Activated B cell treated with CpG ODN at 0.5 μM for 24 hours (primary cell): ENCODE data around the gene IFIT1B. TPM values are rescaled to one million over a fixed set of nuclear protein-coding genes. Genes with fewer than 3 reads are reported as not detected.
"Not testable (repeated sequence)": the region's sequence is repeated elsewhere in the genome, so short reads cannot be mapped to it uniquely, and the experiment has no call there.

Source experiments
- ATAC-seq: fragments of 200-7000 bp; cut with Tn5 transposase; one replicate; pipeline ENCODE4 v1.10.0; 2021; ENCODE audit warnings: low read depth, mild to moderate bottlenecking, moderate library complexity
- CTCF ChIA-PET: fragments of 350-600 bp; sonication (Branson Sonifier 250); formaldehyde crosslinking; loops from one replicate; lab custom pipeline; 2021; ENCODE audit warnings: antibody characterized with exemption; lab: Charles Lee
- POLR2A ChIA-PET: fragments of 350-600 bp; sonication (Branson Sonifier 250); formaldehyde crosslinking; loops from one replicate; lab custom pipeline; 2021; ENCODE audit warnings: antibody characterized with exemption; lab: Charles Lee
- DNase-seq: peaks from one replicate; pipeline ENCODE4 v3.0.0; 2022
- H3K27ac Mint-ChIP-seq: one replicate; pipeline ENCODE4 v1.8.0; 2020; ENCODE audit warnings: mixed read lengths
- H3K27me3 Mint-ChIP-seq: one replicate; pipeline ENCODE4 v1.8.0; 2021; ENCODE audit warnings: mixed read lengths
- H3K36me3 Mint-ChIP-seq: one replicate; pipeline ENCODE4 v1.8.0; 2021; ENCODE audit warnings: low read depth, mixed read lengths
- H3K4me1 Mint-ChIP-seq: one replicate; pipeline ENCODE4 v1.8.0; 2021; ENCODE audit warnings: mixed read lengths
- H3K4me3 Mint-ChIP-seq: one replicate; pipeline ENCODE4 v1.8.0; 2020; ENCODE audit warnings: mild to moderate bottlenecking, mixed read lengths
- H3K9me3 Mint-ChIP-seq: one replicate; pipeline ENCODE4 v1.8.0; 2020; ENCODE audit warnings: mixed read lengths
- intact Hi-C: fragments of 100-400 bp; cut with micrococcal nuclease; formaldehyde crosslinking; loops from one replicate; pipeline ENCODE4 v1.15.1; 2024
- total RNA-seq: library from RNA; stranded (reverse); gene quantifications from 2 replicates; pipeline ENCODE4 v1.2.3, GENCODE V29; 2022
- TF ChIP-seq, protein P1 (sequence below): fragments of 200-600 bp; IDR thresholded peaks from one replicate; pipeline ENCODE4 v1.8.0; 2022; ENCODE audit warnings: antibody characterized with exemption, mild to moderate bottlenecking

The IFIT1B gene, protein sequence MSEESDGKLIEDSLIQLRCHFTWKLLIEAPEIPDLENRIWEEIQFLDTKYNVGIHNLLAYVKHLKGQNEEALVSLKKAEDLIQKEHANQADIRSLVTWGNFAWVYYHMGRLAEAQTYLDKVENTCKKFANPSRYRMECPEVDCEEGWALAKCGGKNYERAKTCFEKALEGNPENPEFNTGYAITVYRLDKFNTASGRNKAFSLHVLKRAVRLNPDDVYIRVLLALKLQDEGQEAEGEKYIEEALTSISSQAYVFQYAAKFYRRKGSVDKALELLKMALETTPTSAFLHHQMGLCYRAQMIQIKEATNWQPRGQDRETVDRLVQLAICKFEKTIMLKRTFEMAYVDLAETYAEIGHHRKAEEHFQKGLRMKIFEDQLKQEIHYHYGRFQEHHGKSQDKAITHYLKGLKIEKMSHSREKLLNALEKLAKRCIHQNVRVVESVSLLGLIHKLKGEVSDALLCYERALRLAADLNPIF
- not detected in 2 replicates for total RNA-seq

DNA sequence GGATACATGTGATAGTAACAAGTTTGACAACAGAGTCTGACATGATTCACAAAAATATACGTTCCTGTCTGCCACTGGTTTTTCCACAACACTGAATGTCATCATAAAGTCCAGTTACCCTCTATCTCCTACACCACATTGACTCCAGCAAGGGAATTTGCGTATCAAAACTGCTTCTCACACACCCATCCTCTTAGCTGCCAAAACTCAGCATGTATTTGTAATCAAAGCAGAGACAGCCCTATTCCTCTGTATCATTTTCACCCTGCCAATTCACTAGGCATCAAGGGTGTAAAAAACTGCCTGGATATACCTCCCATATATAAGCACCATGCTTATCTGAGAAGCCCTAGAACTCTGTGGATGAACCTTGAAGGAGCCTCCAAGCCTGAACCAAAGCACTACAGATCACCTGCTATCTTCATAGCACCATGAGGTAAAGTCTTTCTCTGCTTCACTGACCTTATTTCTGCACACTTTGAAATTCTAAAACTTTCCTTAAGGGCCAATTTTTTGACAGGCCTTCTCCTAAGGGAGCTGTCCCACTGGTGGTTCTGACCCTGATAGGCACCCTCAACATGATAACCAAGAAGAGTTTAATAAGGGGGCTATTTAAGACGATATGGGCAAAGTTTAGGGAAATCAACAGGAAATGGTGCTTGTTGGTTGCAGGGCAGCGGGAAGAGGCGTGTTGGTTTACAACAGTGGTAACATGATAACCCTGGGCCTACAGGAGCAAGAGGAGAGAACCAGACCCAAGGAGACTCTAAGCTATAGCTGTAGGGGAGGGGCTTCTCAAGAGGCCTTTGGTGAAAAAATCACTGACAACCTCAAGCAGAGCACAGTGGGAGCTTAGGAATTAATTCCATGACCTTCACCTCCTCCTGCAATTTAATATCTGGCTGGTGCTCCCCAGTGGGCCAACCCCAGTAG is at the start of gene IFIT1B:
Gene IFIT1B (plus strand): TSS at position 352 of the 933 bp plus-strand sequence. CDS start 80 bp downstream, at position 432.
- no peak within 1 kb of the TSS for H3K27ac Mint-ChIP-seq
- DNase-seq (no peak), ATAC-seq (no peak)
- H3K4me3 Mint-ChIP-seq, result no peak within 1 kb of the TSS
- no peaks in the 10 kb centered on the region for H3K9me3 Mint-ChIP-seq
- no peaks in the 10 kb centered on the region for H3K36me3 Mint-ChIP-seq
- no peaks in the 10 kb centered on the region for H3K27me3 Mint-ChIP-seq
- CTCF ChIA-PET, result interaction anchor here (1.6 kb wide), 1 partner anchor 9 kb away, joined by 4 read pairs; no protein-coding TSS in a partner anchor
- TF ChIP-seq, protein P1, sequence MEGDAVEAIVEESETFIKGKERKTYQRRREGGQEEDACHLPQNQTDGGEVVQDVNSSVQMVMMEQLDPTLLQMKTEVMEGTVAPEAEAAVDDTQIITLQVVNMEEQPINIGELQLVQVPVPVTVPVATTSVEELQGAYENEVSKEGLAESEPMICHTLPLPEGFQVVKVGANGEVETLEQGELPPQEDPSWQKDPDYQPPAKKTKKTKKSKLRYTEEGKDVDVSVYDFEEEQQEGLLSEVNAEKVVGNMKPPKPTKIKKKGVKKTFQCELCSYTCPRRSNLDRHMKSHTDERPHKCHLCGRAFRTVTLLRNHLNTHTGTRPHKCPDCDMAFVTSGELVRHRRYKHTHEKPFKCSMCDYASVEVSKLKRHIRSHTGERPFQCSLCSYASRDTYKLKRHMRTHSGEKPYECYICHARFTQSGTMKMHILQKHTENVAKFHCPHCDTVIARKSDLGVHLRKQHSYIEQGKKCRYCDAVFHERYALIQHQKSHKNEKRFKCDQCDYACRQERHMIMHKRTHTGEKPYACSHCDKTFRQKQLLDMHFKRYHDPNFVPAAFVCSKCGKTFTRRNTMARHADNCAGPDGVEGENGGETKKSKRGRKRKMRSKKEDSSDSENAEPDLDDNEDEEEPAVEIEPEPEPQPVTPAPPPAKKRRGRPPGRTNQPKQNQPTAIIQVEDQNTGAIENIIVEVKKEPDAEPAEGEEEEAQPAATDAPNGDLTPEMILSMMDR, result no peak
- H3K4me1 Mint-ChIP-seq, result no peaks in the 10 kb centered on the region
- POLR2A ChIA-PET, result no interaction called here
- intact Hi-C loops, result no loop called here

DNA sequence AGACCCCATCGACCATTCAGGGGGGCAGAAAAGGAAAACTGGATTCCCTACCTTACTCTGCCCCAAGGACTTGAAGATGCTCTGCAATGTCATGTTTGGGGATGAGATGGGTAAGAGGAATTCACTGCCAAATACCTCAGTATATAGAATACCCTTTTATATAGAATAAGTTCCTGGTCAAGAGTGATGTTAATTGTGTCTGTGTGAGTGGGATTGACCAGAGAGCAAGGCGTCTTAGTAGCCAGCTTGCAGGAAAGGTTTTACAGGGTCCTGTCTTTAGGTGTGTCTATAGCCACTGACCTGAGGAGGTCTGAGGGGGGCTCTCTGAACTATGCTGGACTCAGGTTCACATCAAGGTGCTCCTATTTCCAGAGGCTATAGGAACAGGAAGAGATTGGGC is 48.7 kb upstream of the IFIT1B start:
- Mint-ChIP-seq H3K27me3 (no peaks in the 10 kb centered on the region), H3K4me3 (no peak overlapping the region), H3K4me1 (peaks cover 70% of the 10 kb centered on the region), H3K27ac (peak overlapping the region; percentile 90), H3K36me3 (no peaks in the 10 kb centered on the region), H3K9me3 (no peaks in the 10 kb centered on the region)
- intact Hi-C loops, result no loop called here
- ATAC-seq (no peak), DNase-seq (no peak)
- TF ChIP-seq, protein P1, result no peak
- ChIA-PET CTCF (no interaction called here), POLR2A (no interaction called here)

DNA sequence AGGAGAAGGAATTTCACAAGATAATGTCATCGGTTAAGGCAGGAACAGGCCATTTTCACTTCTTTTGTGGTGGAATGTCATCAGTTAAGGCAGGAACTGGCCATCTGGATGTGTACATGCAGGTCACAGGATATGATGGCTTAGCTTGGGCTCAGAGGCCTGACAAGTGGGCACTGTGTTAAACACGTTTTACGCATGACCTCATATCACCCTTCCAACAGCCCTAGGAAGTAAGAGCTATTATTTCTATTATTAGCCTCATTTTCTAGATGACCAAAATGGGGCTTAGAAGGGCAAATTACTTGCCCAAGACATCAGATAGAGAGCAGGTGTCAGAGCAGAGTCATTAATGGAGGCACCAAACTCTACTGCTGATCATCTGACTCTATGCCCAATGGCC is 47.8 kb upstream of the IFIT1B start:
- intact Hi-C loops, DNase-seq, H3K27me3 Mint-ChIP-seq, H3K9me3 Mint-ChIP-seq, H3K36me3 Mint-ChIP-seq, ATAC-seq, POLR2A ChIA-PET, H3K4me3 Mint-ChIP-seq, CTCF ChIA-PET: not testable (repeated sequence)
- Mint-ChIP-seq H3K27ac (peak overlapping the region; percentile 97), H3K4me1 (peaks cover 72% of the 10 kb centered on the region)

DNA sequence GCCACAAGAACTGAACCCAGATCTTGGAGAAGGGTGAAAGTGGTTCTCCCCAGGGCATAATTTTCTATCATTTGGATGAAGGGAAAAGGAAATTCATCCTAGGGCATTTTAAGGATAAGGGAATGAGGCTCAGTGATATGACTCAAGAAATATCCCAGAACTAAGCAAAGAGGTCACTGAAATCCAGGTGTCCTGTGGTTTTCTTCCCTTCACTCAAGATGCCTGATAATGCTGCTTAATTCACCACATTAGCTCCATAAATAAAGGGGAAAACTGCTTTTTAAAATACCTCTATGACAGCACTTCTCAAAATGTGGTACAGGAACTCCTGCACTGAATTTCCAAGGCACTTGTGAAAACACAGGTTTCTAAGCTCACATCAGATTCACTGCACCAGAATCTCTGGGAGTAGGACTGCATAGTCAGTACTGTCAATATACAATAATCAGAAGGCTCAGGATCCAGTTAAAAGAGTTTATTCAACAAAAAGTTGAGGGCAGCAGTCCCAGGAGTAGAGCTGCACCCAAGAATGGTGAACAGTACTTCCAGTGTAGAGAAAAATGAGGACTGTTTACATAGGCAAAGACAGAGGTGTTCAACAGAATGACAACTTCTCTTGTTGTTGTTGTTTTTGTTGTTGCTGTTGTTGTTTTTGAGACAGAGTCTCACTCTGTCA is 47.2 kb upstream of the IFIT1B start:
- CTCF ChIA-PET, result no interaction called here
- no peak overlapping the region for H3K4me3 Mint-ChIP-seq
- no peaks in the 10 kb centered on the region for H3K27me3 Mint-ChIP-seq
- peak overlapping the region; percentile 97 for H3K27ac Mint-ChIP-seq
- TF ChIP-seq, protein P1, result no peak
- H3K9me3 Mint-ChIP-seq, result no peaks in the 10 kb centered on the region
- peaks cover 74% of the 10 kb centered on the region for H3K4me1 Mint-ChIP-seq
- H3K36me3 Mint-ChIP-seq, result no peaks in the 10 kb centered on the region
- DNase-seq (no peak), ATAC-seq (no peak)
- intact Hi-C loops, result no loop called here
- POLR2A ChIA-PET, result interaction anchor here (0.6 kb wide), 1 partner anchor 46 kb away, joined by 4 read pairs; no protein-coding TSS in a partner anchor

DNA sequence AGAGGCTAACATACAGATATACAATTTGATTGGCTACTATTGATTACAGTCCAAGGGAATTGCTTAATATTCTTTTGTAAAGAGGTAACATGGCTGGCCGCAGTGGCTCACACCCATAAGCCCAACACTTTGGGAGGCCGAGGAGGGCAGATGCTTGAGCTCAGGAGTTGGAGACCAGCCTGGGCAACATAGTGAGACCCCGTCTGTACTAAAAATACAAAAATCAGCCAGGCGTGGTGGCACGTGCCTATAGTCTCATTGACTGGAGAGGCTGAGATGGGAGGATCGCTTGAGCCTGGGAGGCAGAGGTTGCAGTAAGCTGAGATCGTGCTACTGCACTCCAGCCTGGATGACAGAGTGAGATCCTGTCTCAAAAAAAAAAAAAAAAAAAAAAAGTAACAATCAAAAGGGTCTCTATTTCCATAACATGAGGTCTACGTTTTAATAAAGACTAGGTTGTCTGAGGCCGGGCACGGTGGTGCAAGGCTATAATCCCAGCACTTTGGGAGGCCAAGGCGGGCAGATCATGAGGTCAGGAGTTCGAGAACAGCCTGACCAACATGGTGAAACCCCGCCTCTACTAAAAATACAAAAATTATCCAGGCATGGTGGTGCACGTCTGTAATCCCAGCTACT is 46.3 kb upstream of the IFIT1B start:
- H3K27me3 Mint-ChIP-seq, H3K9me3 Mint-ChIP-seq, ATAC-seq, DNase-seq, H3K36me3 Mint-ChIP-seq: not testable (repeated sequence)
- ChIA-PET POLR2A (interaction anchor here (0.5 to 1.2 kb wide), 8 partner anchors 27 to 541 kb away, joined by 3 to 6 read pairs (median 3); partner anchors contain the start of genes FAS and IFIT5), CTCF (interaction anchor here (0.9 to 1.0 kb wide), 2 partner anchors 30 to 83 kb away, joined by 3 to 4 read pairs; partner anchors contain the start of genes IFIT2 and IFIT5)
- intact Hi-C loops, result loop anchor here (1.0 kb wide), 3 partner anchors 30 to 83 kb away; partner anchors contain the start of genes IFIT5 and LIPA
- H3K27ac Mint-ChIP-seq, result peak overlapping the region; percentile 97
- peak overlapping the region; percentile 80 for H3K4me3 Mint-ChIP-seq
- peaks cover 74% of the 10 kb centered on the region for H3K4me1 Mint-ChIP-seq
